GM12873 (cell line): ENCODE results near the gene TMEM167B.

Experiments used
- TF ChIP-seq, protein P1 (sequence below): IDR thresholded peaks from 2 replicates; pipeline ENCODE4 v1.5.1; 2012; ENCODE audit warnings: low read depth, mild to moderate bottlenecking, moderate library complexity, low read length, control low read depth; ENCODE audit not compliant: insufficient read depth; ENCODE audit errors: missing control alignments

TMEM167B gene

DNA sequence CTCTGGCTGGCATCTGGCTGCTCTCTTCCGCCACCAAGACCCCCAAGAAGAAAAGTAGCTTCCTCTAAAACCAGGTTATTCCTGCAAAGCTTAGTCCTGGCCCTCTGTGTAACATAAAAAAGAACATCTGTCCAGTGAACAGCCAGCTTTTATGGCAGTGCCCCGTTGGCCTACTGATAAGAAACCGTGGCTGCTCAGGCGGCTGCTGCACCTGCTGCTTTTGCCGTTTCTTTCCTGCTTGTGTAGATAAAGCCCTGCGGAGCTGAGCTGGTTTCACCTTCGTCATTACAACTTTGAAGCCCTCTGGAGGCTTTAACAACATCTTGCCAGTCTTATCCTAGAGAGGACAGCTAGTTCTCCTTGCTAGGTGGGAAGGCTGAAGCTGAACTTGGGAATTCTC lies 43.9 kb downstream of the TMEM167B start:
- TF ChIP-seq, protein P1, sequence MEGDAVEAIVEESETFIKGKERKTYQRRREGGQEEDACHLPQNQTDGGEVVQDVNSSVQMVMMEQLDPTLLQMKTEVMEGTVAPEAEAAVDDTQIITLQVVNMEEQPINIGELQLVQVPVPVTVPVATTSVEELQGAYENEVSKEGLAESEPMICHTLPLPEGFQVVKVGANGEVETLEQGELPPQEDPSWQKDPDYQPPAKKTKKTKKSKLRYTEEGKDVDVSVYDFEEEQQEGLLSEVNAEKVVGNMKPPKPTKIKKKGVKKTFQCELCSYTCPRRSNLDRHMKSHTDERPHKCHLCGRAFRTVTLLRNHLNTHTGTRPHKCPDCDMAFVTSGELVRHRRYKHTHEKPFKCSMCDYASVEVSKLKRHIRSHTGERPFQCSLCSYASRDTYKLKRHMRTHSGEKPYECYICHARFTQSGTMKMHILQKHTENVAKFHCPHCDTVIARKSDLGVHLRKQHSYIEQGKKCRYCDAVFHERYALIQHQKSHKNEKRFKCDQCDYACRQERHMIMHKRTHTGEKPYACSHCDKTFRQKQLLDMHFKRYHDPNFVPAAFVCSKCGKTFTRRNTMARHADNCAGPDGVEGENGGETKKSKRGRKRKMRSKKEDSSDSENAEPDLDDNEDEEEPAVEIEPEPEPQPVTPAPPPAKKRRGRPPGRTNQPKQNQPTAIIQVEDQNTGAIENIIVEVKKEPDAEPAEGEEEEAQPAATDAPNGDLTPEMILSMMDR: no peak

DNA sequence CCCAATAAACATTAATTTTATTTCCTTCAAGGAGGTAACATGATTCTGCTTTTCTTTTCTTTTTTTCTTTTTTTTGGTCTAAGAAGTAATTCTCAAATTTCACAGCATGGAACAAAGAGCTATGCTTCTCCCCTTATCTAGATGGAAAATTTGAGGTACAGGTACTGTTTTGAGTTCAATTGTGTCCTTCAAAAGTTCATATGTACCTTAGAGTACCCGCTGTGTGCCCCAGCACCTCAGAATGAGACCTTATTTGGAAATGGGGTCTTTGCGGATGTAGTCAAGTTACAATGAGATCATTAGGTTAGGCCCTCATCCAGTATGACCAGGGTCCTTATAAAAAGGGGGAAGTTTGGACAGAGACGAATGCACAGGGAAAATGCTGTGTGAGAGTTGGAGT lies 45.4 kb downstream of the TMEM167B start:
- TF ChIP-seq, protein P1: no peak

DNA sequence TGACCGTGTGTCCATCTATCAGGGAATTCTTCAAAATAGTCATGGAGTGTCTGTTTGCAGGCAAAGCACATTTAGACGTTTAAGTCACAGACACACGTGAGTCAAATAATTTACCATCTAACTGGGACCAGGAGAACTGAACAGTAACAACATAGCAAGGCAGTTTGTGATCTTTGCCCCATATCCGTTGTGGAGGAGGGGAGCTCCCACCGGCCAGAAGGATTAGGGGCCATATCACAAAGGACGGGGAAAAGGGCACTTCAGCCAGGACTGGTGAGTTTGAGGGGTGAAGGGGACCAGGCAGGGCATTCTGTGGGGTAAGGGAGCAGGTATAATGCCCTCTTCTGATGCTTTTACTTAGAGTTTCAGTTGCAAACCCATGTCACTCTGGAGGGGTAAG lies 46.2 kb downstream of the TMEM167B start:
- TF ChIP-seq, protein P1: no peak

DNA sequence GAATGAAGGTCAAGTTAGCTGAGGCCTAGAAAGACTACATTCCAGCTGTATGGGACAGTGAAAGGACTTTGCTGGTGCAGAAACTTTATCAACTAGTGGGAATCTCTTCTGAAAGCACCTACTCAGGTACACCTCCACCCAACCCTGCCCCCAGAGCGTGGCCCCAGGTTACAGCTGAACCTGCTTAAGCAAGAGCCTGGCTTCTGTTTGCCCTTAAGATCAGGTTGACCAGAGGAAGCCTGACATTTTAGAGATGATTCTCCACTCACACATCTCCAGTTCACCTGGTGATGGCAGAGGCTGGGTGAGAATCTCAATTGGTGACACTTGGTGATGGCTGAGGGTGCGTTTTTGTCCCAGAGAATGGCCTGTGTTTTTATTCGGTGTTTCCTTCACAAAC lies 47.4 kb downstream of the TMEM167B start:
- TF ChIP-seq, protein P1: no peak

DNA sequence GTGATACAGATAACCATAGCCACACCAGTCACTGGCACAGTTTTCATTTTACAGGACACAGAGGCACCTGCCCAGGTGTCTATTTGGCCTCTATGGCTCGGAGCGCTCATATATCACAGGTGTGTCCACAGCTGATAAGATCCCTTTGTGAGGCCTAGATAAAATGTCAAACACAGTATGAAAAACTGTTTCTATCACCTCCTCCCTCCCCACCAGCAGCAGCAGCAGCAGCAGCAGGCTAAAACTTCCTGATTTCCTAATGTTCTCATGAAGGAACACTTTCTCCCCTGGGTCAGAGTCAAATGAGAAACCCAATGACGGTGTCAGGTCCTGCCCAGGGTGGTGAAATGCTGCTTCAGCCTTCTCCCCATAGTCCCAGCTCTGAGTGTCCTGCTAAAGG lies 47.8 kb downstream of the TMEM167B start:
- TF ChIP-seq, protein P1: no peak

DNA sequence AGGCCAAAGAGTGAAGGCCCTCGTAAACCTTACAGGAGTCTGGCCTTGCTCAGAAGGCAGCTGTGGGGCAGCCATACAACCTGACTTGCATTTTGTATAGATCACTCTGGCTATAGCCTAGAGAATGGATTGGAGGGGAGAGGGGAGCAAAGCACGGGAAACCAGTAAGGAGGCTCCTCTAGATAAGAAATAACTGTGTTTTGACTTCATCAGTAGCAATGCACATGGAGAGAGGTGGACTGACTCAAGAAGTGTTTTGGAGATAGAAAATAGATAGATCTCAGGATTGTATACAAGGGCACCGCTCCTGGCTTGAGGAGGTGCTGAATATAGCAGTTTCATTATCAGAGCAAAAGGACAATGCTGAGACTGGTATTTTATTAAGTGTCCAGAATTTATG lies 49.8 kb downstream of the TMEM167B start:
- TF ChIP-seq, protein P1: no peak

DNA sequence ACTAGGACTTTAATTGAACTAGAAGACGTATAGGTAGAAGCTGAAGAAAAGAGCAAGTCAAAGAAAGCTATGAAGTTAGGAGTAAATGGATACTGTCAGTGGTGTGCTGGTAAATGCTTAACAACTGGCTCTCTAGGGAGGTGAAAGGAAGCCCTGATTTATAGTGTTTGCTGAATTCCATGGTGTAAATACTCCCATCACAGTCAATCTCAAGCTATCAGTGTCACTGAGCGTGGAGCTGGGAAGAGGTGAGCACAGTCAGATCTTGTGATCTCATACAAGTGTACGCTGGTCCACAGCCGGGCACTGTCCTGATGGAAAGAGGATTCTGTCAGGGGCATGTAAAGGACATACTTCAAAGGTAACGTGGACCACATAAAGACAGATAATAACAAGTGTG lies 51.7 kb downstream of the TMEM167B start:
- TF ChIP-seq, protein P1: no peak
